Measurements from ENCODE around the gene CREBL2.

The CREBL2 gene

GRCh38 chr12:12604740-12605139, 6.9 kb upstream of the CREBL2 start:
- H3K4me3 ChIP-seq (ENCODE audit: low read depth, low read length): no peak overlapping the region
- no peak for TF ChIP-seq CTCF (IDR thresholded peaks at IDR 0.05; ENCODE audit: borderline replicate concordance, insufficient read depth, low read depth, low read length)

- H3K4me3 ChIP-seq (ENCODE audit: low read depth, low read length): no peak overlapping the region
- TF ChIP-seq CTCF (IDR thresholded peaks at IDR 0.05; ENCODE audit: borderline replicate concordance, insufficient read depth, low read depth, low read length): no peak
Measured at GRCh38 chr12:12606781-12607589, 4.7 kb upstream of the CREBL2 start.

GRCh38 chr12:12608557-12608957, 3.1 kb upstream of the CREBL2 start:
- peak; percentile 30; the same call in 1 of the 2 replicates for TF ChIP-seq CTCF (IDR thresholded peaks at IDR 0.05; ENCODE audit: borderline replicate concordance, insufficient read depth, low read depth, low read length)
- no peak overlapping the region for H3K4me3 ChIP-seq (ENCODE audit: low read depth, low read length)

GRCh38 chr12:12609692-12610091, 2.0 kb upstream of the CREBL2 start:
- no peak for TF ChIP-seq CTCF (IDR thresholded peaks at IDR 0.05; ENCODE audit: borderline replicate concordance, insufficient read depth, low read depth, low read length)
- H3K4me3 ChIP-seq (ENCODE audit: low read depth, low read length): no peak overlapping the region

GRCh38 chr12:12610711-12611110, 965 bp upstream of the CREBL2 start:
- H3K4me3 ChIP-seq (ENCODE audit: low read depth, low read length): no peak overlapping the region
- no peak for TF ChIP-seq CTCF (IDR thresholded peaks at IDR 0.05; ENCODE audit: borderline replicate concordance, insufficient read depth, low read depth, low read length)

- H3K4me3 ChIP-seq (ENCODE audit: low read depth, low read length): peak overlapping the region; percentile 69
- TF ChIP-seq CTCF (IDR thresholded peaks at IDR 0.05; ENCODE audit: borderline replicate concordance, insufficient read depth, low read depth, low read length): no peak
Measured at GRCh38 chr12:12612358-12612757, 682 bp downstream of the CREBL2 start.

GRCh38 chr12:12613344-12613743, 1.7 kb downstream of the CREBL2 start:
- no peak overlapping the region for H3K4me3 ChIP-seq (ENCODE audit: low read depth, low read length)
- no peak for TF ChIP-seq CTCF (IDR thresholded peaks at IDR 0.05; ENCODE audit: borderline replicate concordance, insufficient read depth, low read depth, low read length)

All from GM12875 (cell line).